GM23338 (cell line): ENCODE measurements around the gene KIAA0232. TPM values are rescaled to one million over a fixed set of nuclear protein-coding genes. Genes with fewer than 3 reads are reported as not detected.

Experiments
- ATAC-seq: fragments of 200-7000 bp; cut with Tn5 transposase; 3 replicates; pipeline ENCODE4 v1.9.1; 2020
- DNase-seq: peaks from one replicate; pipeline ENCODE4 v3.0.0-alpha.2; 2015; ENCODE audit warnings: low spot score
- H2AFZ ChIP-seq: fragments of 200-600 bp; sonication (generic); 2 replicates; pipeline ENCODE4 v1.8.0; 2016; ENCODE audit warnings: antibody characterized with exemption, mild to moderate bottlenecking, moderate library complexity
- H3F3A ChIP-seq: fragments of 200-600 bp; sonication (generic); replicated peaks from 2 replicates; pipeline ENCODE4 v1.8.0; 2017; ENCODE audit warnings: antibody characterized with exemption, mixed run types, low read depth
- H3K27ac ChIP-seq: fragments of 200-600 bp; sonication (generic); 2 replicates; pipeline ENCODE4 v1.6.1; 2016; ENCODE audit warnings: low read depth
- H3K27me3 ChIP-seq: fragments of 200-600 bp; sonication (generic); 2 replicates; pipeline ENCODE4 v1.8.0; 2016; ENCODE audit warnings: mild to moderate bottlenecking, mixed run types, moderate library complexity; ENCODE audit not compliant: insufficient read depth
- H3K36me3 ChIP-seq: fragments of 200-600 bp; sonication (generic); 2 replicates; pipeline ENCODE4 v1.8.0; 2016; ENCODE audit warnings: mild to moderate bottlenecking; ENCODE audit not compliant: insufficient read depth
- H3K4me1 ChIP-seq: fragments of 200-600 bp; sonication (generic); 2 replicates; pipeline ENCODE4 v1.8.0; 2016; ENCODE audit warnings: mild to moderate bottlenecking, moderate library complexity; ENCODE audit not compliant: insufficient read depth
- H3K4me2 ChIP-seq: fragments of 200-600 bp; sonication (generic); 2 replicates; pipeline ENCODE4 v1.7.1; 2017; ENCODE audit warnings: mixed run types
- H3K4me3 ChIP-seq: fragments of 200-600 bp; sonication (generic); 2 replicates; pipeline ENCODE4 v1.6.1; 2016; ENCODE audit warnings: mixed run types
- H3K79me2 ChIP-seq: fragments of 200-600 bp; sonication (generic); replicated peaks from 2 replicates; pipeline ENCODE4 v1.8.0; 2017; ENCODE audit warnings: mild to moderate bottlenecking; ENCODE audit not compliant: insufficient read depth
- H3K9me2 ChIP-seq: fragments of 200-600 bp; sonication (generic); 2 replicates; pipeline ENCODE4 v1.8.0; 2017; ENCODE audit not compliant: insufficient read depth
- H4K20me1 ChIP-seq: fragments of 200-600 bp; sonication (generic); replicated peaks from 2 replicates; pipeline ENCODE4 v1.8.0; 2017; ENCODE audit warnings: mild to moderate bottlenecking; ENCODE audit not compliant: insufficient read depth
- H3K27ac Mint-ChIP-seq: 2 replicates; pipeline ENCODE4 v1.8.0; 2020; ENCODE audit warnings: inconsistent platforms, mild to moderate bottlenecking, moderate library complexity, mixed read lengths
- H3K27me3 Mint-ChIP-seq: 3 replicates; pipeline ENCODE4 v1.8.0; 2022; ENCODE audit warnings: low read depth, mild to moderate bottlenecking, moderate library complexity, mixed read lengths, inconsistent platforms; ENCODE audit not compliant: insufficient read depth, poor library complexity
- H3K36me3 Mint-ChIP-seq: 3 replicates; pipeline ENCODE4 v1.8.0; 2021; ENCODE audit warnings: low read depth, mild to moderate bottlenecking, inconsistent platforms, moderate library complexity, mixed read lengths
- H3K4me1 Mint-ChIP-seq: 3 replicates; pipeline ENCODE4 v1.8.0; 2020; ENCODE audit warnings: mild to moderate bottlenecking, inconsistent platforms, mixed read lengths
- H3K4me3 Mint-ChIP-seq: 3 replicates; pipeline ENCODE4 v1.8.0; 2021; ENCODE audit warnings: moderate library complexity, mild to moderate bottlenecking, inconsistent platforms, mixed read lengths
- H3K9me3 Mint-ChIP-seq: 3 replicates; pipeline ENCODE4 v1.8.0; 2020; ENCODE audit warnings: moderate library complexity, mild to moderate bottlenecking, inconsistent platforms, mixed read lengths
- CREB1 ChIP-seq: fragments of 250-450 bp; sonication (Bioruptor Pico); IDR thresholded peaks from 2 replicates; pipeline ENCODE4 v1.5.0; 2020; ENCODE audit warnings: low read depth, mild to moderate bottlenecking, moderate library complexity
- CTCF ChIP-seq, 2 experiments: fragments of 200-600 bp in 1 of 2; sonication (generic) in 1 of 2; conservative IDR thresholded peaks; 2 replicates each; pipeline versions ENCODE4 v1.5.1 to v1.6.1; 2016 to 2017; ENCODE audit warnings: antibody characterized with exemption in 2 of 2, low read depth in 2 of 2, mild to moderate bottlenecking in 2 of 2, moderate library complexity in 1 of 2
- ETS1 ChIP-seq: IDR thresholded peaks from 2 replicates; pipeline ENCODE4 v1.6.1; 2016; ENCODE audit warnings: antibody characterized with exemption
- EZH2 ChIP-seq: fragments of 200-600 bp; sonication (generic); IDR thresholded peaks from one replicate; pipeline ENCODE4 v1.8.0; 2017; ENCODE audit warnings: antibody characterized with exemption, mild to moderate bottlenecking, low read depth; ENCODE audit not compliant: unreplicated experiment
- EZH2phosphoT487 ChIP-seq: fragments of 200-600 bp; sonication (generic); IDR thresholded peaks from one replicate; pipeline ENCODE4 v1.8.1; 2018; ENCODE audit warnings: antibody characterized with exemption; ENCODE audit not compliant: unreplicated experiment
- JUNB ChIP-seq: IDR thresholded peaks from one replicate; pipeline ENCODE4 v1.6.1; 2016; ENCODE audit warnings: antibody characterized with exemption; ENCODE audit not compliant: unreplicated experiment
- NANOG ChIP-seq: IDR thresholded peaks from 2 replicates; pipeline ENCODE4 v1.6.1; 2016; ENCODE audit warnings: antibody characterized with exemption, borderline replicate concordance
- POLR2AphosphoS5 ChIP-seq: IDR thresholded peaks from 2 replicates; pipeline ENCODE4 v1.6.1; 2016; ENCODE audit warnings: antibody characterized with exemption, low read depth
- REST ChIP-seq: IDR thresholded peaks from one replicate; pipeline ENCODE4 v1.6.1; 2018; ENCODE audit warnings: antibody characterized with exemption; ENCODE audit not compliant: unreplicated experiment
- STAT1 ChIP-seq: IDR thresholded peaks from one replicate; pipeline ENCODE4 v1.6.1; 2016; ENCODE audit warnings: antibody characterized with exemption; ENCODE audit not compliant: unreplicated experiment
- ZNF114 ChIP-seq: fragments of 250-450 bp; sonication (Bioruptor Pico); IDR thresholded peaks from 2 replicates; pipeline ENCODE4 v1.5.0; 2020; ENCODE audit warnings: mild to moderate bottlenecking, moderate library complexity
- ZNF331 ChIP-seq: fragments of 250-450 bp; sonication (Bioruptor Pico); IDR thresholded peaks from 2 replicates; pipeline ENCODE4 v1.5.0; 2020; ENCODE audit warnings: low read depth, mild to moderate bottlenecking, moderate library complexity
- ZNF462 ChIP-seq: fragments of 250-450 bp; sonication (Bioruptor Pico); IDR thresholded peaks from 2 replicates; pipeline ENCODE4 v1.5.0; 2020; ENCODE audit warnings: mild to moderate bottlenecking, moderate library complexity
- polyA plus RNA-seq: library from polyadenylated mRNA; unstranded; fragments of >200 nt; fragmentation: Nextera tagmentation; extraction: Ambion mirVana; gene quantifications from 2 replicates; pipeline ENCODE4 v1.2.1, GENCODE V29; 2016
- total RNA-seq: library from RNA; depleted of rRNA; stranded (reverse); fragments of >200 nt; shearing (Covaris generic); gene quantifications from 2 replicates; pipeline ENCODE4 v1.2.3, GENCODE V29; 2014

The KIAA0232 gene
- total and polyA plus RNA-seq, 2 experiments from 2014 or later, result 14.3 to 34.9 TPM

GRCh38 chr4:6926681-6927478 lies 144.4 kb downstream of the KIAA0232 start:
- Mint-ChIP-seq H3K4me1 (peaks cover 29% of the 10 kb centered on the region), H3K36me3 (peaks cover 23% of the 10 kb centered on the region), H3K27ac (no peak overlapping the region; the same call in 1 of the 2 replicates), H3K4me3 (no peak overlapping the region), H3K9me3 (no peaks in the 10 kb centered on the region), H3K27me3 (peaks cover 8% of the 10 kb centered on the region)
- peaks cover 67% of the 10 kb centered on the region for H3K79me2 ChIP-seq
- TF ChIP-seq CTCF (conservative IDR thresholded peaks at IDR 0.05; ENCODE audit: low read depth in 2 of 2) (no peak), STAT1 (no peak), JUNB (no peak), EZH2phosphoT487 (no peak), NANOG (no peak), ETS1 (no peak), ZNF331 (CRISPR knock-in tag) (no peak), EZH2 (no peak), ZNF114 (CRISPR knock-in tag) (no peak), ZNF462 (no peak), REST (no peak), POLR2AphosphoS5 (no peak), CREB1 (CRISPR knock-in tag) (no peak)
- no peak overlapping the region for H3K4me3 ChIP-seq
- H3K9me2 ChIP-seq, result no peaks in the 10 kb centered on the region
- no peaks in the 10 kb centered on the region for H3F3A ChIP-seq
- H3K4me1 ChIP-seq, result no peaks in the 10 kb centered on the region
- no peak for DNase-seq
- H3K27ac ChIP-seq, result no peak overlapping the region
- peak; percentile 47 for ATAC-seq
- no peaks in the 10 kb centered on the region for H3K36me3 ChIP-seq
- H3K4me2 ChIP-seq, result no peak overlapping the region
- no peak overlapping the region for H2AFZ ChIP-seq
- no peaks in the 10 kb centered on the region for H3K27me3 ChIP-seq
- peaks cover 11% of the 10 kb centered on the region for H4K20me1 ChIP-seq
